HL-60 (cell line): ENCODE data around the gene SZRD1.

ENCODE experiments used
- DNase-seq, 2 experiments: peaks; one replicate each; pipeline ENCODE4 v3.0.0-alpha.2; 2010 to 2020; ENCODE audit warnings: low read depth in 1 of 2, low spot score in 1 of 2
- H3K27ac ChIP-seq: fragments of 250-450 bp; sonication (Bioruptor Pico); replicated peaks from 2 replicates; pipeline ENCODE4 v1.5.1; 2020; ENCODE audit warnings: mild to moderate bottlenecking, moderate library complexity
- H3K27me3 ChIP-seq: fragments of 250-450 bp; sonication (Bioruptor Pico); 2 replicates; pipeline ENCODE4 v1.5.1; 2021; ENCODE audit warnings: mild to moderate bottlenecking, moderate library complexity; ENCODE audit not compliant: insufficient read depth, poor library complexity, severe bottlenecking
- H3K4me3 ChIP-seq: replicated peaks from 2 replicates; pipeline ENCODE4 v1.5.1; 2011; ENCODE audit warnings: mild to moderate bottlenecking, control low read depth, low read length; ENCODE audit not compliant: insufficient read depth
- CTCF ChIP-seq: IDR thresholded peaks from one replicate; pipeline ENCODE4 v1.5.1; 2011; ENCODE audit warnings: low read length, control low read depth, inconsistent platforms; ENCODE audit not compliant: insufficient read depth
- GABPA ChIP-seq: IDR thresholded peaks from 2 replicates; pipeline ENCODE4 v1.6.1; 2012; ENCODE audit warnings: low read depth
- POLR2AphosphoS5 ChIP-seq: IDR thresholded peaks from 2 replicates; pipeline ENCODE4 v1.6.1; 2012; ENCODE audit warnings: low read depth
- REST ChIP-seq: IDR thresholded peaks from 2 replicates; pipeline ENCODE4 v1.6.1; 2012; ENCODE audit warnings: low read depth; ENCODE audit not compliant: insufficient replicate concordance
- SPI1 ChIP-seq: IDR thresholded peaks from 2 replicates; pipeline ENCODE4 v1.6.1; 2012; ENCODE audit warnings: low read depth, mild to moderate bottlenecking, borderline replicate concordance

The SZRD1 gene

DNA sequence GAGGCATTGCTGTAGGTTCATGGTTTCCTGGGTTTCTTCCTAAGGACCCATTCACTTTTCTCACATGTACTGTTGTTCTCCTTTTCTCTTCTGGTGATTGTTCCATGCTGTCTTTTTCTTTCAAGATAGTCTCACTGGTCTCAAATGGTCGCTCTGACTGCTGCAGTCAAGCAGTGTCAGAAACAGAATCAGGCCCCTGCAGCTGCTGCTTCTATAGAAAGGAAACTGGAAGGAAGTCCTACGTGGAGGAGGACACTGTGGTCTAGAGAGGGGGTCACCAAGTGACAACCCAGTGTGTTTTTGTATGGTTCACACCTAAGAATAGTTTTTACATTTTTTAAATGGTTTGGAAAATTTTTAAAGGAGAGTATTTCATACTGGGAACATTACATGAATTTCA, 75.9 kb downstream of the SZRD1 start:
- TF ChIP-seq SPI1: no peak
- TF ChIP-seq REST: no peak
- no peak for TF ChIP-seq GABPA
- no peak for TF ChIP-seq CTCF
- TF ChIP-seq POLR2AphosphoS5: no peak
- Histone ChIP-seq H3K27ac (no peak overlapping the region; the same call in 1 of the 2 replicates), H3K27me3 (no peaks in the 10 kb centered on the region), H3K4me3 (no peak overlapping the region)
- DNase-seq: peak in 1 of 2 experiments; percentile 10

DNA sequence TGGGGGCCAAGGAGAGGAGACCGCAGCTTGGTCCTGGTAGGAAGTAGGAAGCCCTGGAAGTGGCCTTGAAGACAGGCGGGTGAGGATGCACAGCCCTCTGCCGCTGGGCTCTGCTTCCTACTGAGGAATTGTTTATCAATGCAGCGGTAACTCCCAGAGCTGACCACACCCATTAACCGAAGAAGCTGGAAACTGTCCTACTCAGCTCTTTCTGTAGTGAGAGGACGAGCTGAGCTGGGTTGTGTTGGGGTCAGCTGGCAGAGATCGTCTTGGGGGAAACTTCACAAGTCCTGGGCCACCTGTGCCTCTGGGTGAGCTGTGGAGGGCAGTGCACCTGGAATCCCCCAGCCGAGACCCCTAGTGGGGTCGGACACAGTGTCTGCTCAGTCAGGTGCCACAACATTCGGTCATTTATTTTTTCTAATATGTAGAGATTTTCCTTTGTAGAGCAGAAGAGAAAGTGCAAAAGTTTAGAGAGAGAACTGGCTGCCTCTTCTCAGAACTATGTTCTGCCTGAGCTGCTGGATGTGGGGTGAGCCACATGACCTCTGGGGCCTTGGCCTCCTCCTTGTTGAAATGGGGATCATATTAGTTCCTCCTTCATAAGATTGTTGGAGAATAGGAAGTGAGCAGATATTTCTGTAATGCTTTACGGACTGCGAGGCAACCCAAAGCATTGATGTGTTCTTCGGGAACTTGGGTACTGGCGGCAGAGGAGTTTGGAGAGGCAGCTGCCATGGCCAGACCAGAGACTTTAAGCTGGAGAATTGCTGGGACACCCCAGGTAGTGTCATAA, 77.1 kb downstream of the SZRD1 start:
- TF ChIP-seq REST (no peak), POLR2AphosphoS5 (no peak), CTCF (no peak)
- no peak overlapping the region for H3K4me3 ChIP-seq
- H3K27me3 ChIP-seq: no peaks in the 10 kb centered on the region
- DNase-seq: peak in 1 of 2 experiments; percentile 27
- no peak overlapping the region for H3K27ac ChIP-seq

- Histone ChIP-seq H3K27ac (no peak overlapping the region), H3K4me3 (no peak overlapping the region), H3K27me3 (no peaks in the 10 kb centered on the region)
- TF ChIP-seq POLR2AphosphoS5 (no peak), CTCF (no peak)
- no peak for DNase-seq
Observed at GRCh38 chr1:16445052-16445451, 78.0 kb downstream of the SZRD1 start.

GRCh38 chr1:16446116-16446515, 79.1 kb downstream of the SZRD1 start:
- Histone ChIP-seq H3K27me3 (no peaks in the 10 kb centered on the region), H3K27ac (no peak overlapping the region), H3K4me3 (no peak overlapping the region)
- TF ChIP-seq GABPA (no peak), POLR2AphosphoS5 (no peak), REST (no peak), SPI1 (no peak), CTCF (no peak)
- no peak for DNase-seq
